Measurements from ENCODE around the gene NBR1. TPM values are rescaled to one million over a fixed set of nuclear protein-coding genes. Genes with fewer than 3 reads are reported as not detected.

Gene NBR1
- polyA plus RNA-seq, 3 donors = 40.4 to 88.5 (median 64.0) TPM

DNA sequence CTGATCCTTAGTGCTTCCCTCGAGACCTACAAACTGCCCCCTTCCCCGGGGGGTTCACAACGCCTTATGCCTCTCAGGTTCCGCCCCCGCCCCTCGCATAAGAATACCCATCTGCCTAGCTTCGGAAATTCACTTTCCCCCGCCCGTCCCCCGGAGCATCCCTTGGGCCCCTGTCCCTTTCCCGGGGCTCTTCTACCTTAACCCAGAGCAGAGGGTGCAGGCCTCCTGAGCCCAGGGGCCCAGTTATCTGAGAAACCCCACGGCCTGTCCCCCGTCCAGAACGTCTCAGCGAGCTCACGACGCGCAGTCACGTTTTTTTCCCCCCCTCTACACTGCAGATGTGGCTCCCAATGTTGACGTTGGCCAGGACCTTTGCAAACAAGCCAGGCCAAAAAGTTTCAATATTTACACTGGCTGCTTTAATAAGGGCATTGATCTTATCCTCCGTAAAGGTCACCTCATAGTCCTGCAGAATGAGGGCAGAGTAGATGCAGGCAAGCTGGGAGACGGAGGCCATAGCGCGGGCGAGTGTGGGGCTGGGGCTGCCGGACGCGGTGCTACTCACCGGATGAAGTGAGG lies 1.4 kb upstream of the NBR1 start:
- H3K4me1 ChIP-seq (ENCODE audit: control insufficient read depth in 1 of 2, insufficient read depth in 2 of 2, low read length in 2 of 2) = peaks cover 33 to 40% of the 10 kb centered on the region in 2 donors
- TF ChIP-seq, protein P1, sequence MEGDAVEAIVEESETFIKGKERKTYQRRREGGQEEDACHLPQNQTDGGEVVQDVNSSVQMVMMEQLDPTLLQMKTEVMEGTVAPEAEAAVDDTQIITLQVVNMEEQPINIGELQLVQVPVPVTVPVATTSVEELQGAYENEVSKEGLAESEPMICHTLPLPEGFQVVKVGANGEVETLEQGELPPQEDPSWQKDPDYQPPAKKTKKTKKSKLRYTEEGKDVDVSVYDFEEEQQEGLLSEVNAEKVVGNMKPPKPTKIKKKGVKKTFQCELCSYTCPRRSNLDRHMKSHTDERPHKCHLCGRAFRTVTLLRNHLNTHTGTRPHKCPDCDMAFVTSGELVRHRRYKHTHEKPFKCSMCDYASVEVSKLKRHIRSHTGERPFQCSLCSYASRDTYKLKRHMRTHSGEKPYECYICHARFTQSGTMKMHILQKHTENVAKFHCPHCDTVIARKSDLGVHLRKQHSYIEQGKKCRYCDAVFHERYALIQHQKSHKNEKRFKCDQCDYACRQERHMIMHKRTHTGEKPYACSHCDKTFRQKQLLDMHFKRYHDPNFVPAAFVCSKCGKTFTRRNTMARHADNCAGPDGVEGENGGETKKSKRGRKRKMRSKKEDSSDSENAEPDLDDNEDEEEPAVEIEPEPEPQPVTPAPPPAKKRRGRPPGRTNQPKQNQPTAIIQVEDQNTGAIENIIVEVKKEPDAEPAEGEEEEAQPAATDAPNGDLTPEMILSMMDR (IDR thresholded peaks at IDR 0.05) = no peak
- H3K4me3 Mint-ChIP-seq = no peak overlapping the region
- H3K4me1 Mint-ChIP-seq = peaks cover 11% of the 10 kb centered on the region
- H3K27ac Mint-ChIP-seq = no peak overlapping the region
- H3K79me2 ChIP-seq (ENCODE audit: insufficient read depth, low read length) = peaks cover 30% of the 10 kb centered on the region
- peak in 2 of 3 donors; percentile 8 to 43 for DNase-seq
- H3K27me3 ChIP-seq (ENCODE audit: control insufficient read depth in 2 of 2, insufficient read depth in 2 of 2, low read length in 2 of 2) = no peaks in the 10 kb centered on the region
- peaks cover 27% of the 10 kb centered on the region for H4K20me1 ChIP-seq (ENCODE audit: insufficient read depth, low read length)
- H3K9me3 Mint-ChIP-seq = no peaks in the 10 kb centered on the region
- no peaks in the 10 kb centered on the region for H3K27me3 Mint-ChIP-seq (ENCODE audit: low read depth in 3 of 3)
- peaks cover 4 to 17% of the 10 kb centered on the region in 2 donors for H3K36me3 Mint-ChIP-seq
- no peaks in the 10 kb centered on the region for H3K36me3 ChIP-seq (replicated peaks in 1 of 2; ENCODE audit: control insufficient read depth in 1 of 2, insufficient read depth in 2 of 2, low read length in 2 of 2)
- H3K4me3 ChIP-seq (replicated peaks in 1 of 3; ENCODE audit: low read depth in 2 of 3, low read length in 3 of 3) = peak overlapping the region; percentile 67 to 97 (median 91)
- H2AFZ ChIP-seq (ENCODE audit: insufficient read depth, low read depth, low read length, poor library complexity, severe bottlenecking) = peak overlapping the region; percentile 78
- H3K27ac ChIP-seq (ENCODE audit: low read depth in 1 of 2, low read length in 2 of 2) = peak overlapping the region; percentile 85 to 99
- no peaks in the 10 kb centered on the region for H3K9me3 ChIP-seq (replicated peaks in 1 of 2; ENCODE audit: control insufficient read depth in 1 of 2, insufficient read depth in 1 of 2, low read length in 2 of 2)
- peak overlapping the region; percentile 93 for H3K4me2 ChIP-seq (replicated peaks; ENCODE audit: extremely low read depth, low read length, poor library complexity, severe bottlenecking)
- intact Hi-C loops (cut with micrococcal nuclease) = loop anchor here (2.0 to 10.0 kb wide), 4 partner anchors 45 to 337 kb away; partner anchors contain the start of genes BRCA1 (in 1 of the 2), PSME3 (in 1 of the 2), RND2 (in 1 of the 2) and VAT1 (in 1 of the 2)
- WGBS (ENCODE audit: insufficient coverage) = 1% methylated on average over 26 of the region's 29 CpGs
- peak overlapping the region; percentile 91 for H3K9ac ChIP-seq (ENCODE audit: insufficient read depth, low read length, poor library complexity, severe bottlenecking)

DNA sequence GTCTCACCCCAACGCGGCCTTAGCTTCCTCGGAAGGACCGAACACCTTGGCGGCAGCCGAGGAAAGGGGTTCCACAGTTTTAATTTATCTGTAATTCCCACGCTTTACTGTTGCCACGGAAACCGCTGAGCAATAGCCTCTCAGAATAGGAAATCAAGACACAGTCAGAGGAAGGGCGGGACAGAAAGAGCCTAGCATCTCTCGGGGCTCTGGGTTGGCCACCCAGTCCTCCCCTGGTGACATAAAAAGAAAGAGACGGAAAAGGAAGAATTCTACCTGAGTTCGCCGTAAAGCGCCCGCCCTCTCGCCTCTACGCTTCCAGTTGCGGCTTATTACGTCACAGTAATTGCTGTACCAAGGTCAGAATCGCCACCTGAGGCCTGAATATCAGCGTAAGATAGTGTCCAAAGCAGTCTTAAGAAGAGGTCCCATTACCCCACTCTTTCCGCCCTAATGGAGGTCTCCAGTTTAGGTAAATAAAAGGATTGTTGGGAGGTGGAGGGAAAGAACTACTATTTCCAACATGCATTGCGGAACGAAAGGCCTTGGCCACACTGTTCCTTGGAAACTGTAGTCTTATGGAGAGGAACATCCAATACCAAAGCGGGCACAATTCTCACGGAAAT lies 761 bp upstream of the NBR1 start:
- H3K4me2 ChIP-seq (replicated peaks; ENCODE audit: extremely low read depth, low read length, poor library complexity, severe bottlenecking) = peak overlapping the region; percentile 93
- DNase-seq = peak; percentile 91 to 95 (median 95)
- H3K4me1 Mint-ChIP-seq = peaks cover 14% of the 10 kb centered on the region
- peaks cover 4 to 19% of the 10 kb centered on the region in 2 donors for H3K36me3 Mint-ChIP-seq
- no peaks in the 10 kb centered on the region for H3K9me3 ChIP-seq (replicated peaks in 1 of 2; ENCODE audit: control insufficient read depth in 1 of 2, insufficient read depth in 1 of 2, low read length in 2 of 2)
- H3K9ac ChIP-seq (ENCODE audit: insufficient read depth, low read length, poor library complexity, severe bottlenecking) = peak overlapping the region; percentile 91
- H3K4me3 ChIP-seq (replicated peaks in 1 of 3; ENCODE audit: low read depth in 2 of 3, low read length in 3 of 3) = peak overlapping the region; percentile 67 to 97 (median 91)
- intact Hi-C loops (cut with micrococcal nuclease) = loop anchor here (2.0 to 10.0 kb wide), 4 partner anchors 45 to 338 kb away; partner anchors contain the start of genes BRCA1 (in 1 of the 2), PSME3 (in 1 of the 2), RND2 (in 1 of the 2) and VAT1 (in 1 of the 2)
- H3K79me2 ChIP-seq (ENCODE audit: insufficient read depth, low read length) = peaks cover 35% of the 10 kb centered on the region
- H3K27me3 ChIP-seq (ENCODE audit: control insufficient read depth in 2 of 2, insufficient read depth in 2 of 2, low read length in 2 of 2) = no peaks in the 10 kb centered on the region
- no peaks in the 10 kb centered on the region for H3K27me3 Mint-ChIP-seq (ENCODE audit: low read depth in 3 of 3)
- H3K4me3 Mint-ChIP-seq = no peak overlapping the region
- no peak overlapping the region for H3K27ac Mint-ChIP-seq
- 0% methylated on average over 20 of the region's 27 CpGs for WGBS (ENCODE audit: insufficient coverage)
- no peaks in the 10 kb centered on the region for H3K9me3 Mint-ChIP-seq
- TF ChIP-seq, protein P1 (IDR thresholded peaks at IDR 0.05) = no peak
- H4K20me1 ChIP-seq (ENCODE audit: insufficient read depth, low read length) = peaks cover 33% of the 10 kb centered on the region
- peak overlapping the region; percentile 85 to 99 for H3K27ac ChIP-seq (ENCODE audit: low read depth in 1 of 2, low read length in 2 of 2)
- H3K36me3 ChIP-seq (replicated peaks in 1 of 2; ENCODE audit: control insufficient read depth in 1 of 2, insufficient read depth in 2 of 2, low read length in 2 of 2) = peaks cover 0 to 2% of the 10 kb centered on the region in 2 donors
- peak overlapping the region; percentile 78 for H2AFZ ChIP-seq (ENCODE audit: insufficient read depth, low read depth, low read length, poor library complexity, severe bottlenecking)
- peaks cover 33 to 40% of the 10 kb centered on the region in 2 donors for H3K4me1 ChIP-seq (ENCODE audit: control insufficient read depth in 1 of 2, insufficient read depth in 2 of 2, low read length in 2 of 2)

All from CD14-positive monocyte (primary cell).